ENCODE measurements around the gene LGALS1. TPM values are rescaled to one million over a fixed set of nuclear protein-coding genes. Genes with fewer than 3 reads are reported as not detected.

Gene LGALS1
- 1,192 to 1,348 TPM (median 1,281 TPM) in 5 replicates for total RNA-seq (2022; extraction: Qiagen RNA extraction; ENCODE audit: low read depth)

DNA sequence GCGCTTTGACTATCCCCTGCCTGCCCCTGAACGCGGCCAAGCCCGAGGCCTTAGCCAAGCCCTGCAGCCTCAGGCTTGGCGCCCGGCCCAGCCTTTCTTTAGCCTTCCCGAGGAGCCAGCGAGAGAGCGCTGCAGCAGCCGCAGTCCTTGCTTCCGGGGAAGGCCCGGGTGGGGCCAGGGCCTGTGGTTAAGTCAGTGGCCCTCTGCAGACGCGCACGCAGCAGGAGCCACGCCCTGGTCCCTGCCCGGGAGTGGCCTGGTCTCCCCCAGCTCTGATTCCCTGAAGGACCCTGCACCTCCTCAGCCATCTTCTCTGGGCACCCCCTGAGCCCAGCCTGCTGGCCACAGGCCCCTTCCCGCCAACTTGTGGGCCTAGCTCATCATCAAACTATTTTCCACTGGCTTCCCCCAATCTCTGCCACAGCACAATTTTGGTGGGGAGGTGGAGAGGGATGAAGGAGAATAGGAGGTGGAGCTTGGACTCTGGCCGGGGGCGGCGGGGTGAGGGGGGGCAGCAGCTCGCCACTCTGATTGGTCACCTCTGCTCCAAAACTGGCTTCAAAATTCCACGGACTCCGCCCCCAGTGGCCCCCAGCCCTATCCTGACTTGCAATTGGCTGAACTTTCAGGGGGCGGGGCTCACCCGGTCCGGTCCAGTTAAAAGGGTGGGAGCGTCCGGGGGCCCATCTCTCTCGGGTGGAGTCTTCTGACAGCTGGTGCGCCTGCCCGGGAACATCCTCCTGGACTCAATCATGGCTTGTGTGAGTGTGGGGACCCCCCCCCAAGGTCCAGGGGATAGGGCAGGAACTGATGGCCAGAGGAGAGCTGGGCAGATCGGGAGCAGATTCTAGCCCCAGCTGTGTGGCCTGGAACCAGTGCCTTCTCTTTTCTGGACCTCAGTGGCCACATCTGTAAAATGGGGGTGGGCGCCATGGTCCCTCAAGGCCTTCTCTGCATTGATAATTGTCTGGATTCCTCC, at the start of gene LGALS1:
TSS of gene LGALS1 (plus strand) at position 686 of the 979 bp plus-strand sequence. CDS start at position 753, 67 bp downstream.

DNA sequence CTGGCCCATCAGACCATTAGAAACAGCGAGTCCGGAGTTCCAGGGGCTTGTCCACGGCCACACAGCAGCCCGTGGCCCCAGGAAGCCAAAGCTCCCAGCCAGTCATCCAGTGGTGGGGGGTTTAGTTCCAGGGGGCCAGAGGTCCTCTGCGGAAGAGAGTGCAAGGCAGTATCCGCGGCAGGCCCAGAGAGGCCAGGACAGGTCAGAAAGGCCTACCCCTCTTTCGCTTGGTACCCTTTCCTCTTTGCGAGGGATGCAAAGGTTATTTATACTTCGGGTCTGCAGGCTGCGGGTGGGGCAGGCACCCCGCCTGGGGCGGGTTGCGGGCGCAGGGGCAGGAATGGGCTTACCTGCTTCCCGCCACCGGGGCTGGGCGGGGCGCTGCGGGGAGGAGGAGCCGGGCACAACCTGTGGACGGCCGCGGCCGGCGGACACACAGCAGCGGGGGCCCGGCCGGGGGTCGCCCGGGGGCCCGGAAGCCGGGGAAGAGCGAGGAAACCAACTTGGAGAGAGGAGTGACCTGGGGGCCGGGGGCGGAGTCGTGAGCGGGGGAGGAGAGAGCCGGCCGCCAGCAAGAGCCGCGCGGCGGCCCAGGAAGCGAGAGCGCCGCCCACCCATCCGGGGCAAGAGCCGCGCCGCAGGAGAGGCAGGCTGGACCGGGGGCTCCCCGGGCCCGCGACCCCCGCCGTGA, 36.2 kb upstream of the LGALS1 start, which contains the start of gene SH3BP1:
TSS of gene SH3BP1 (plus strand) at position 600 of the 691 bp plus-strand sequence. CDS start 119 bp downstream, outside the sequence.

DNA sequence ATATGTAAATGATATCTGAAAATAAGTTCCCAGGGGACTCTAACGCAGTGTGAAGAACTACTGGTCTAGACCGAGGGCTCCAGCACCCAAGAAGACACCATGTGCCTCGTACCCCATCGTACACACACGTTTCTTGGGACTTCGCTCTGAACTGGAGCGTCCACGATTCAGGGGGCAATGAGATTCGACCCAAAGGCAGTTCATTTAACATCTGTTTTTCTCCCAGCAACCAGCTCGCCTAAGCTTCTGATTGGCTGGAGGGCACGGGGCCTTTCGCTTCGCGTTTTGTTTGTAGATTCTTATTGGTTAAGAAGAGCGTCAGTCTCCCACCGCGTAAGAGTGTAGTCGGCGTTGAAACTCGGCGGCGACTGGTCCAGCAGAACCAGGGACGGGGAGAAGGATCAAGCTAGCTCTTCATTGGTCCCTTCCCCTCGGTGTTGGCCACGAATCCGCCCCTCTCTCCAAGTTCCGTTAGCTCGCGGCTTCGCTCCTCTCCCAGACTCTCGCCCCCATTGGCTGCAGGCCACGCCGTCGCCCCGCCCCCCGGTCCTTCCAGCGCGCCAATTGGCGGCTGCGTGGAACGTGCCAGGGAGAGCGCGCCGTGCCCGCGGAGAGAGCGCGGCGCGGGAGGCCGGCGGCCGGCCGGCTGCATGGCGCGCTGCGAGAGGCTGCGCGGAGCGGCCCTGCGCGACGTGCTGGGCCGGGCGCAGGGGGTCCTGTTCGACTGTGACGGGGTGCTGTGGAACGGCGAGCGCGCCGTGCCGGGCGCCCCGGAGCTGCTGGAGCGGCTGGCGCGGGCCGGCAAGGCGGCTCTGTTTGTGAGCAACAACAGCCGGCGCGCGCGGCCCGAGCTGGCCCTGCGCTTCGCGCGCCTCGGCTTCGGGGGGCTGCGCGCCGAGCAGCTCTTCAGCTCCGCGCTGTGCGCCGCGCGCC, 17.0 kb upstream of the LGALS1 start, which contains the start of gene PDXP:
TSS of gene PDXP (plus strand) at position 591 of the 933 bp plus-strand sequence. CDS start at position 651, 60 bp downstream.

DNA sequence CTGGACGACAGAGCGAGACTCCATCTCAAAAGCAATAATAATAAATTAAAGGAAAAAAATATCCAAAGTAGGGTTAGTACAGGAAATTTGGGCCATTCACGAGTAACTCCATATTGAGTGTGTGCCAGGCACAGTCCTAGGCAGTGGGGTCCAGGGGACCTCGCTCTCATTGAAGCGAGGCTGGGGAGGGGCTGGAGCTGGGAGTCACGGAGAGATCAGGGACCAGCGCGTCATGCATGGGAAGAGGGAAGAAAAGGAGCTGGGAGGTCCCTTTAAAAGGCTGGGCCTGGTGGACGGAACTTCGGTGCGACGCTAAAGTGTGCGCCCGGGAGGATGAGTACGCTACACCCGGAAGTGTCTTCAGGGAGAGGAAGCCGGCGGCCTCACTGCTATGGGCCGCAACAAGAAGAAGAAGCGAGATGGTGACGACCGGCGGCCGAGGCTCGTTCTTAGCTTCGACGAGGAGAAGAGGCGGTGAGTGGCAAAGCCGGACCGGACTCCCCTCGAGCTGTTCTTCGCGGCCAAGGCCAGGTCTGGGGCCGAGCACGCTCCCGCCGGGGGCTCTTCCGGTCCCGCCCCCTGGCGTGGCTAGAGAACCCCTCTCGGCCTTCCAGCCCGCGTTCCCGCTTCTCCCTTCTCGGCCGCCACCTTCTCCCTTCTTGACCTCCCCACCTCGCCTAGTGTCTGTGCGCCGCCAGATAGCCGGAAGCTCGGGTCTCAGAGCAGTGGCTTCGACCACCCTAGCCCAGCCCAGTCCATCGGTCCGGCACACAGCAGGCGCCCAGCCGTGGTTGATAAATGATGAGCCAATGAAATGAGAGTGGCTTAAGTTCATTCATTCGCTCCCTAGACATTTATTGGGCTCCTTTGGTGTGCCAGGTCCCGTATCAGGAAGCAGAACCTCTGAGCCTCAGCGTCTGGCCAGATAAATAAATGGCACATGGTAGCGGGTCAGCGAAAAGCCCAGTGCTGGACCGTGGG, 10.9 kb downstream of the LGALS1 start, which contains the start of gene NOL12:
TSS of gene NOL12 (plus strand) at position 342 of the 981 bp plus-strand sequence. CDS start at position 392, 50 bp downstream.

DNA sequence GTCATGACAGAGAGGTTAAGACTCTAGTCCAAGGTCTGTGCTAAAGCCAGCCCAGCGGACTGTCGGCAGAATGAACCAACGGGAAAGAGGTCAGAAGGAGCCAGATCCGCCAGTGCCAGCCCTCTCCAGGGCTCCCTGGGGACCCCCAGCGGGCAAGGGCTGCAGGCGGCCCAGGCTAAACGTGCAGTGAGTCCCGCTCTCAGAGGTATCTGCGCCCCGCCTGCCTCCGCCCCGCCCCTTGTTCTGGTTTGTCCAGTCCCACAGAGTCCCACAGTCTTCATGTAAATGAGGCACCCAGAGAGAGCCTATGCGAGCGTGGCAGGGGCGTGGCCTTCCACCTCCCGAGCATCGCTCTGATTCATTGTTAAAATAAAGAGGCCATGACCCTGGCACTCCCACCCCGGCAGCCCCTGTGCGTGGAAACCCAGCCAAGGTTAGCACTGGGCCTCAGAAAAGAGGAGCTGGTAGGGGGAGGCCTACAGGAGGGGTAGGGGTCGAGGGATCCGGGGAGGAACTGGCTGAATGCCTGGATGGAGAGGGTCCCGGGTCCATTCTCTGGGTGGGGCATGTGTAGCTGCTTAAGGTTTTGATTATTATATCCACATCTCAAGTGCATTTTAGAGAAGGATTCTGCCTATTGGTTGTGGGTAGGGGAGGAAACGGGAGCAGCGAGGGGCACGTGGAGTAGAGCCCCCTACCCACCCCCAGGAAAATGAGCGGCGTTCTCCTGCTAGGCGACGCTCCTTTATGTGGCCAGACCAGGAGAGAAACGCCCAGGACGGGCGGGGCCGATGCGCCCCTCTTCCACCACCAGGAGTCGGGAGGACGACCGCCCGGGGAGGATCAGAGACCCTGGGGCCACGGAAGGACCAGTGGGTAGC, 21.5 kb downstream of the LGALS1 start, which contains the start of gene TRIOBP:
TSS of gene TRIOBP (plus strand) at position 392 of the 881 bp plus-strand sequence. CDS start 4,318 bp downstream, outside the sequence.

Other genes with a start within 250 kb of the LGALS1 start
- gene ELFN2, start 248.2 kb upstream of the LGALS1 start, total RNA-seq (2022; extraction: Qiagen RNA extraction; ENCODE audit: low read depth) = 5.2 to 8.9 TPM (median 7.6 TPM) in 5 replicates
- gene MFNG, start 189.3 kb upstream of the LGALS1 start, total RNA-seq (2022; extraction: Qiagen RNA extraction; ENCODE audit: low read depth) = 1.6 to 2.9 TPM (median 2.0 TPM) in 5 replicates
- gene CARD10, start 156.2 kb upstream of the LGALS1 start, total RNA-seq (2022; extraction: Qiagen RNA extraction; ENCODE audit: low read depth) = 24.2 to 41.1 TPM (median 36.8 TPM) in 5 replicates
- gene CDC42EP1, start 115.2 kb upstream of the LGALS1 start, total RNA-seq (2022; extraction: Qiagen RNA extraction; ENCODE audit: low read depth) = 27.8 to 39.1 TPM (median 37.3 TPM) in 5 replicates
- 0.20 TPM in 1 of 5 replicates, not detected in the others for gene LGALS2, start 95.5 kb upstream of the LGALS1 start, total RNA-seq (2022; extraction: Qiagen RNA extraction; ENCODE audit: low read depth)
- 16.4 to 23.7 TPM (median 21.6 TPM) in 5 replicates for gene GGA1, start 66.8 kb upstream of the LGALS1 start, total RNA-seq (2022; extraction: Qiagen RNA extraction; ENCODE audit: low read depth)
- gene SH3BP1, start 36.0 kb upstream of the LGALS1 start, total RNA-seq (2022; extraction: Qiagen RNA extraction; ENCODE audit: low read depth) = 1.9 to 3.1 TPM (median 2.1 TPM) in 5 replicates
- gene PDXP, start 16.9 kb upstream of the LGALS1 start, total RNA-seq (2022; extraction: Qiagen RNA extraction; ENCODE audit: low read depth) = 15.1 to 21.3 TPM (median 19.9 TPM) in 5 replicates
- gene NOL12, start 10.7 kb downstream of the LGALS1 start, total RNA-seq (2022; extraction: Qiagen RNA extraction; ENCODE audit: low read depth) = 27.4 to 31.3 TPM (median 28.5 TPM) in 5 replicates
- 22.3 to 35.1 TPM (median 29.2 TPM) in 5 replicates for gene TRIOBP, start 21.4 kb downstream of the LGALS1 start, total RNA-seq (2022; extraction: Qiagen RNA extraction; ENCODE audit: low read depth)
- 2.4 to 3.8 TPM (median 2.7 TPM) in 5 replicates for gene GCAT, start 132.3 kb downstream of the LGALS1 start, total RNA-seq (2022; extraction: Qiagen RNA extraction; ENCODE audit: low read depth)
- gene GALR3, start 147.7 kb downstream of the LGALS1 start, total RNA-seq (2022; extraction: Qiagen RNA extraction; ENCODE audit: low read depth) = not detected in 5 replicates
- gene ANKRD54, start 168.7 kb downstream of the LGALS1 start, total RNA-seq (2022; extraction: Qiagen RNA extraction; ENCODE audit: low read depth) = 17.0 to 25.5 TPM (median 24.0 TPM) in 5 replicates
- 265 to 330 TPM (median 289 TPM) in 5 replicates for gene EIF3L, start 173.8 kb downstream of the LGALS1 start, total RNA-seq (2022; extraction: Qiagen RNA extraction; ENCODE audit: low read depth)
- 14.4 to 19.6 TPM (median 18.7 TPM) in 5 replicates for gene MICALL1, start 230.7 kb downstream of the LGALS1 start, total RNA-seq (2022; extraction: Qiagen RNA extraction; ENCODE audit: low read depth)

Data from A549 treated with RU486 at 1 μM for 4 hours (cell line).